ENCODE measurements around the gene ZCCHC12. TPM values are rescaled to one million over a fixed set of nuclear protein-coding genes. Genes with fewer than 3 reads are reported as not detected.

Gene ZCCHC12
- under 1 TPM in 1 of 2 donors, not detected in 1; 0.52 TPM for total RNA-seq

- H3K4me3 ChIP-seq: no peak within 1 kb of the TSS
- intact Hi-C loops (cut with DNase I): no loop called here
- no peaks in the 10 kb centered on the region for H3K36me3 ChIP-seq (replicated peaks in 1 of 2; ENCODE audit: insufficient read depth in 1 of 2, low read depth in 2 of 2)
- WGBS, 2 donors: 2 to 28% methylated on average over 4 to 29 of the region's 51 CpGs
- no peaks in the 10 kb centered on the region for H3K9me3 ChIP-seq
- ATAC-seq (peak; percentile 40), DNase-seq (peak; percentile 25 to 57 (median 30))
- no peak within 1 kb of the TSS for H3K27ac ChIP-seq
- no peak for TF ChIP-seq CTCF (IDR thresholded peaks at IDR 0.05)
- TF ChIP-seq POLR2A (IDR thresholded peaks at IDR 0.05): no peak
- no peaks in the 10 kb centered on the region for H3K27me3 ChIP-seq
- peaks cover 10% of the 10 kb centered on the region for H3K4me1 ChIP-seq
Observed at GRCh38 chrX:118823263-118824172, at the start of gene ZCCHC12. Gene ZCCHC12, plus strand, starts transcription at chrX:118823824. Its CDS starts 1,421 bp downstream, at chrX:118825245.

- H3K27ac ChIP-seq: no peak overlapping the region
- no peaks in the 10 kb centered on the region for H3K4me1 ChIP-seq
- no peak for TF ChIP-seq POLR2A (IDR thresholded peaks at IDR 0.05)
- no peak for ATAC-seq
- no peak overlapping the region for H3K4me3 ChIP-seq
- 88 to 91% methylated on average over 2 of the region's 2 CpGs for WGBS, 2 donors
- H3K9me3 ChIP-seq: no peaks in the 10 kb centered on the region
- no peak for DNase-seq
- H3K27me3 ChIP-seq: no peaks in the 10 kb centered on the region
- no peaks in the 10 kb centered on the region for H3K36me3 ChIP-seq (replicated peaks in 1 of 2; ENCODE audit: insufficient read depth in 1 of 2, low read depth in 2 of 2)
- intact Hi-C loops (cut with DNase I): no loop called here
Observed at GRCh38 chrX:118779581-118779980, 44.0 kb upstream of the ZCCHC12 start.

GRCh38 chrX:118780509-118780908 lies 43.1 kb upstream of the ZCCHC12 start:
- Histone ChIP-seq H3K9me3 (no peaks in the 10 kb centered on the region), H3K4me3 (no peak overlapping the region), H3K27me3 (no peaks in the 10 kb centered on the region), H3K27ac (no peak overlapping the region), H3K36me3 (replicated peaks in 1 of 2; ENCODE audit: insufficient read depth in 1 of 2, low read depth in 2 of 2) (no peaks in the 10 kb centered on the region), H3K4me1 (no peaks in the 10 kb centered on the region)
- TF ChIP-seq POLR2A (IDR thresholded peaks at IDR 0.05): no peak
- TF ChIP-seq CTCF (IDR thresholded peaks at IDR 0.05): no peak
- intact Hi-C loops (cut with DNase I): no loop called here
- DNase-seq (no peak), ATAC-seq (no peak)
- 58 to 71% methylated on average over 2 of the region's 2 CpGs for WGBS, 2 donors

- DNase-seq (no peak), ATAC-seq (no peak)
- intact Hi-C loops (cut with DNase I): no loop called here
- 8 to 42% methylated on average over 1 of the region's 1 CpG for WGBS, 2 donors
- no peaks in the 10 kb centered on the region for H3K9me3 ChIP-seq
- no peaks in the 10 kb centered on the region for H3K27me3 ChIP-seq
- TF ChIP-seq CTCF (IDR thresholded peaks at IDR 0.05) (no peak), POLR2A (IDR thresholded peaks at IDR 0.05) (no peak)
- H3K4me1 ChIP-seq: no peaks in the 10 kb centered on the region
- no peaks in the 10 kb centered on the region for H3K36me3 ChIP-seq (replicated peaks in 1 of 2; ENCODE audit: insufficient read depth in 1 of 2, low read depth in 2 of 2)
- no peak overlapping the region for H3K4me3 ChIP-seq
- no peak overlapping the region for H3K27ac ChIP-seq
Observed at GRCh38 chrX:118780911-118781310, 42.7 kb upstream of the ZCCHC12 start.

- Histone ChIP-seq H3K4me1 (no peaks in the 10 kb centered on the region), H3K27ac (no peak overlapping the region), H3K9me3 (no peaks in the 10 kb centered on the region), H3K36me3 (replicated peaks in 1 of 2; ENCODE audit: insufficient read depth in 1 of 2, low read depth in 2 of 2) (no peaks in the 10 kb centered on the region), H3K4me3 (no peak overlapping the region), H3K27me3 (no peaks in the 10 kb centered on the region)
- WGBS, 2 donors: 51 to 58% methylated on average over 5 of the region's 5 CpGs
- ATAC-seq (no peak), DNase-seq (no peak)
- intact Hi-C loops (cut with DNase I): no loop called here
- TF ChIP-seq POLR2A (IDR thresholded peaks at IDR 0.05) (no peak), CTCF (IDR thresholded peaks at IDR 0.05) (no peak)
Observed at GRCh38 chrX:118795528-118796280, 27.9 kb upstream of the ZCCHC12 start.

All from body of pancreas (tissue), 4 donors.